Keratinocyte (primary cell): ENCODE measurements around the gene MARCHF10. TPM values are rescaled to one million over a fixed set of nuclear protein-coding genes. Genes with fewer than 3 reads are reported as not detected.

Experiments used
- DNase-seq: peaks from one replicate; pipeline ENCODE4 v3.0.0-alpha.2; 2011; ENCODE audit warnings: low read depth, missing footprints, low spot score
- FAIRE-seq: peaks from 2 replicates; lab custom pipeline; 2011; peaks lifted over from hg19 to GRCh38; lab: Jason Lieb, UNC
- H2AFZ ChIP-seq: 2 replicates; pipeline ENCODE4 v1.6.0; 2012; ENCODE audit warnings: low read length, control low read depth, inconsistent platforms; ENCODE audit not compliant: control insufficient read depth
- H3K27ac ChIP-seq: 2 replicates; pipeline ENCODE4 v1.5.1; 2011; ENCODE audit warnings: low read length; ENCODE audit not compliant: control insufficient read depth, insufficient read depth
- H3K27me3 ChIP-seq: 3 replicates; pipeline ENCODE4 v1.6.0; 2011; ENCODE audit warnings: low read length; ENCODE audit not compliant: control insufficient read depth, insufficient read depth; ENCODE audit errors: extremely low read depth
- H3K36me3 ChIP-seq, 2 experiments: 2 replicates in 1 of 2; 3 replicates in 1 of 2; pipeline ENCODE4 v1.5.1; 2011; ENCODE audit warnings: low read length in 2 of 2, mild to moderate bottlenecking in 1 of 2; ENCODE audit not compliant: control insufficient read depth in 2 of 2, insufficient read depth in 2 of 2; ENCODE audit errors: extremely low read depth in 1 of 2
- H3K4me1 ChIP-seq: 3 replicates; pipeline ENCODE4 v1.5.1; 2011; ENCODE audit warnings: low read length; ENCODE audit not compliant: control insufficient read depth, insufficient read depth; ENCODE audit errors: extremely low read depth
- H3K4me2 ChIP-seq: 3 replicates; pipeline ENCODE4 v1.6.0; 2011; ENCODE audit warnings: low read depth, low read length; ENCODE audit not compliant: control insufficient read depth, insufficient read depth; ENCODE audit errors: extremely low read depth
- H3K4me3 ChIP-seq, 3 experiments: fragments of 200-600 bp in 1 of 3; sonication (generic) in 1 of 3; 2 replicates in 2 of 3; 3 replicates in 1 of 3; pipeline ENCODE4 v1.5.1; 2011 to 2016; ENCODE audit warnings: low read length in 3 of 3, mild to moderate bottlenecking in 3 of 3, control low read depth in 2 of 3, inconsistent platforms in 1 of 3, low read depth in 1 of 3, mixed read lengths in 1 of 3, mixed run types in 1 of 3, moderate library complexity in 1 of 3; ENCODE audit not compliant: control insufficient read depth in 2 of 3, insufficient read depth in 2 of 3; ENCODE audit errors: extremely low read depth in 1 of 3
- H3K79me2 ChIP-seq: 2 replicates; pipeline ENCODE4 v1.6.0; 2012; ENCODE audit warnings: low read length; ENCODE audit not compliant: control insufficient read depth, insufficient read depth
- H3K9ac ChIP-seq: 3 replicates; pipeline ENCODE4 v1.6.0; 2011; ENCODE audit warnings: low read length; ENCODE audit not compliant: control insufficient read depth, insufficient read depth; ENCODE audit errors: extremely low read depth
- H3K9me1 ChIP-seq: 3 replicates; pipeline ENCODE4 v1.6.0; 2011; ENCODE audit warnings: low read length; ENCODE audit not compliant: control insufficient read depth, insufficient read depth; ENCODE audit errors: extremely low read depth
- H3K9me3 ChIP-seq: 2 replicates; pipeline ENCODE4 v1.5.1; 2012; ENCODE audit warnings: low read depth, low read length; ENCODE audit not compliant: control insufficient read depth
- H4K20me1 ChIP-seq: 3 replicates; pipeline ENCODE4 v1.6.0; 2011; ENCODE audit warnings: low read length; ENCODE audit not compliant: control insufficient read depth, insufficient read depth; ENCODE audit errors: extremely low read depth
- CTCF ChIP-seq, 3 experiments: IDR thresholded peaks in 1 of 3; conservative IDR thresholded peaks in 1 of 3; optimal IDR thresholded peaks in 1 of 3; 2 replicates in 2 of 3; 3 replicates in 1 of 3; pipeline versions ENCODE3 to v1.5.1; 2011; ENCODE audit warnings: low read length in 3 of 3, mild to moderate bottlenecking in 3 of 3, moderate library complexity in 2 of 3, control low read depth in 1 of 3, inconsistent platforms in 1 of 3; ENCODE audit not compliant: insufficient read depth in 2 of 3; ENCODE audit errors: extremely low read depth in 1 of 3
- EZH2 ChIP-seq: IDR thresholded peaks from one replicate; pipeline ENCODE4 v1.6.1; 2012; ENCODE audit warnings: inconsistent platforms, mild to moderate bottlenecking, low read length, moderate library complexity
- dilution Hi-C: fragments of 300-500 bp; cut with MboI; formaldehyde crosslinking; loops from one replicate; pipeline ENCODE4 v1.7.0; 2020; ENCODE audit warnings: low sequenced_read_pairs; ENCODE audit not compliant: extremely low pct_ligation_motif_present
- polyA plus RNA-seq, 5 experiments: library from polyadenylated mRNA; depleted of rRNA in 3 of 5; stranded (reverse) in 3 of 5; stranded (forward) in 1 of 5; unstranded in 1 of 5; fragments of >200 nt; gene quantifications; 1 replicate in 1 of 5; 2 replicates in 3 of 5; 3 replicates in 1 of 5; pipeline versions ENCODE4 v1.2.1 to v1.2.3, GENCODE V29; 2011 to 2012; ENCODE audit warnings: missing spikeins in 2 of 5, low read depth in 1 of 5, low replicate concordance in 1 of 5

Gene MARCHF10
- polyA plus RNA-seq, 1 donor (not counting 4 experiments of a cell fraction or from before 2014, with no cell fraction given): not detected

- no peak overlapping the region for H3K4me3 ChIP-seq
- H3K4me2 ChIP-seq: no peak overlapping the region
- no peak overlapping the region for H3K9ac ChIP-seq
- no peaks in the 10 kb centered on the region for H3K9me1 ChIP-seq
- no peak overlapping the region for H2AFZ ChIP-seq
- H4K20me1 ChIP-seq: no peaks in the 10 kb centered on the region
- DNase-seq (no peak), FAIRE-seq (no peak)
- H3K9me3 ChIP-seq: no peaks in the 10 kb centered on the region
- H3K27ac ChIP-seq: no peak overlapping the region
- H3K4me1 ChIP-seq: peaks cover 21% of the 10 kb centered on the region
- dilution Hi-C loops: no loop called here
- H3K36me3 ChIP-seq: peaks cover 12 to 14% of the 10 kb centered on the region in 2 experiments
- no peaks in the 10 kb centered on the region for H3K79me2 ChIP-seq
- no peaks in the 10 kb centered on the region for H3K27me3 ChIP-seq
- peak in 1 of 3 experiments; percentile 9 for TF ChIP-seq CTCF (optimal IDR thresholded peaks at IDR 0.05 in 1 of 3, IDR thresholded peaks at IDR 0.05 in 1 of 3, conservative IDR thresholded peaks at IDR 0.05 in 1 of 3; ENCODE audit: extremely low read depth in 1 of 3, insufficient read depth in 2 of 3, low read length in 3 of 3)
- no peak for TF ChIP-seq EZH2
These were observed 117.8 kb downstream of the MARCHF10 start for GRCh38 chr17:62690168-62690897.

GRCh38 chr17:62689441-62690167 is 118.5 kb downstream of the MARCHF10 start:
- Histone ChIP-seq H3K9me3 (no peaks in the 10 kb centered on the region), H3K4me1 (peaks cover 17% of the 10 kb centered on the region), H3K27me3 (no peaks in the 10 kb centered on the region), H3K4me2 (no peak overlapping the region), H3K9ac (no peak overlapping the region), H3K9me1 (no peaks in the 10 kb centered on the region), H2AFZ (no peak overlapping the region), H3K27ac (no peak overlapping the region), H3K4me3 (no peak overlapping the region), H3K36me3 (peaks cover 12 to 14% of the 10 kb centered on the region in 2 experiments), H4K20me1 (no peaks in the 10 kb centered on the region), H3K79me2 (no peaks in the 10 kb centered on the region)
- dilution Hi-C loops: no loop called here
- FAIRE-seq: no peak
- TF ChIP-seq CTCF (optimal IDR thresholded peaks at IDR 0.05 in 1 of 3, IDR thresholded peaks at IDR 0.05 in 1 of 3, conservative IDR thresholded peaks at IDR 0.05 in 1 of 3; ENCODE audit: extremely low read depth in 1 of 3, insufficient read depth in 2 of 3, low read length in 3 of 3) (no peak), EZH2 (no peak)
- DNase-seq: no peak
